ENCODE data around the gene TEX53. TPM values are rescaled to one million over a fixed set of nuclear protein-coding genes. Genes with fewer than 3 reads are reported as not detected.
A peak's percentile ranks its signal among the peaks of the same experiment; 100 is the strongest.

TEX53 gene
- polyA plus RNA-seq, 1 of the 3 experiments (the other 2 are of a cell fraction): not detected

DNA sequence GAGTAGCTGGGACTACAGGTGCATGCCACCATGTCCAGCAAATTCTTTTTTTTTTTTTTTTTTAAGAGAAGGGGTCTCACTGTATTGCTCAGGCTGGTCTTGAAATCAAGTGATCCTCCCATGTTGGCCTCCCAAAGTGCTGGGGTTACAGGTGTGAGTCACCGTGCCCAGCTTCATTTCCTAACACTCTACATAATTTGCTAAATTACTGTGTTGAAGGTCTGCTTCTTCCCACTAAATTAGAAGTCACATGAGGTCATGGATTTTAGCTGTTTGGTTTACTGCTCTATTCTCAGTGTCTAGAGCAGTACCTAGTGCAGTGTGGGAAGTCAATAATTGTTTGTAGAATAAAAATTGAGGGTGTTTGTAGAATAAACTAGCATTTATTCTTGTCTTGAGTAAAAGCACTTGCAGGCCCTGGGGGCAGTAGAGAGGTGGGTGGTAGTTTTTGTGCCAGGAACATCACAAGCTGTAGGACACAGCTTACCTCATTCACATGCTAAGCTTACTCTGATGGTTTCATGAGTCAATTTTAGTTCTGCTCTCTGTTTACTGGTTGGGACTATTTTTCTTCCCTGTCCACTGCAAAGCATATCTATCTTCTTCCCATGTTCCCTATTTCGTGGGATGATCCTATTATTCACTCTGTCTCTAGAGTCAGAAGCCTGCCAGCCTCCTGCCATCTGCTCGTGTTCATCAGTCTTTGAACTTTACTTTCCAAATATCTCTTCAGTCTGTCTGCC, 17.4 kb upstream of the TEX53 start:
- H3K27me3 ChIP-seq (ENCODE audit: insufficient read depth): no peaks in the 10 kb centered on the region
- no peak for TF ChIP-seq MEF2A (IDR thresholded peaks at IDR 0.05; ENCODE audit: borderline replicate concordance, low read depth)
- TF ChIP-seq, protein P1, sequence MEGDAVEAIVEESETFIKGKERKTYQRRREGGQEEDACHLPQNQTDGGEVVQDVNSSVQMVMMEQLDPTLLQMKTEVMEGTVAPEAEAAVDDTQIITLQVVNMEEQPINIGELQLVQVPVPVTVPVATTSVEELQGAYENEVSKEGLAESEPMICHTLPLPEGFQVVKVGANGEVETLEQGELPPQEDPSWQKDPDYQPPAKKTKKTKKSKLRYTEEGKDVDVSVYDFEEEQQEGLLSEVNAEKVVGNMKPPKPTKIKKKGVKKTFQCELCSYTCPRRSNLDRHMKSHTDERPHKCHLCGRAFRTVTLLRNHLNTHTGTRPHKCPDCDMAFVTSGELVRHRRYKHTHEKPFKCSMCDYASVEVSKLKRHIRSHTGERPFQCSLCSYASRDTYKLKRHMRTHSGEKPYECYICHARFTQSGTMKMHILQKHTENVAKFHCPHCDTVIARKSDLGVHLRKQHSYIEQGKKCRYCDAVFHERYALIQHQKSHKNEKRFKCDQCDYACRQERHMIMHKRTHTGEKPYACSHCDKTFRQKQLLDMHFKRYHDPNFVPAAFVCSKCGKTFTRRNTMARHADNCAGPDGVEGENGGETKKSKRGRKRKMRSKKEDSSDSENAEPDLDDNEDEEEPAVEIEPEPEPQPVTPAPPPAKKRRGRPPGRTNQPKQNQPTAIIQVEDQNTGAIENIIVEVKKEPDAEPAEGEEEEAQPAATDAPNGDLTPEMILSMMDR (IDR thresholded peaks at IDR 0.05): peak; percentile 14; the same call in 1 of the 2 replicates
- no peak overlapping the region for H2AFZ ChIP-seq (ENCODE audit: low read depth)
- 74% methylated on average over 3 of the region's 3 CpGs for WGBS (ENCODE audit: low lambda C conversion rate)
- no peak overlapping the region for H3K27ac ChIP-seq (ENCODE audit: low read depth in 2 of 2, low read length in 1 of 2)
- no peaks in the 10 kb centered on the region for H3K9me3 ChIP-seq
- H3K4me2 ChIP-seq: no peak overlapping the region
- no peak overlapping the region for H3K4me3 ChIP-seq (ENCODE audit: low read depth in 2 of 2, low read length in 1 of 2)
- ChIA-PET CTCF (interaction anchor here (0.7 to 2.2 kb wide), 5 partner anchors 14 to 339 kb away, joined by 3 to 10 read pairs (median 7); no protein-coding TSS in a partner anchor), POLR2A (no interaction called here)
- no peak overlapping the region for H3K9ac ChIP-seq
- H3K79me2 ChIP-seq (ENCODE audit: insufficient read depth): no peaks in the 10 kb centered on the region
- H3K4me1 ChIP-seq (ENCODE audit: control insufficient read depth in 1 of 2, insufficient read depth in 2 of 2, low read depth in 1 of 2, low read length in 1 of 2): peaks cover 0 to 15% of the 10 kb centered on the region in 2 experiments; a peak in 2 of 4 replicates
- H4K20me1 ChIP-seq (ENCODE audit: insufficient read depth): no peaks in the 10 kb centered on the region
- no peaks in the 10 kb centered on the region for H3K9me2 ChIP-seq
- no peak for DNase-seq
- peaks cover 24% of the 10 kb centered on the region for H3F3A ChIP-seq (replicated peaks; ENCODE audit: insufficient read depth)
- no peaks in the 10 kb centered on the region for H3K36me3 ChIP-seq (replicated peaks in 1 of 2; ENCODE audit: control insufficient read depth in 1 of 2, insufficient read depth in 2 of 2, low read length in 1 of 2)

DNA sequence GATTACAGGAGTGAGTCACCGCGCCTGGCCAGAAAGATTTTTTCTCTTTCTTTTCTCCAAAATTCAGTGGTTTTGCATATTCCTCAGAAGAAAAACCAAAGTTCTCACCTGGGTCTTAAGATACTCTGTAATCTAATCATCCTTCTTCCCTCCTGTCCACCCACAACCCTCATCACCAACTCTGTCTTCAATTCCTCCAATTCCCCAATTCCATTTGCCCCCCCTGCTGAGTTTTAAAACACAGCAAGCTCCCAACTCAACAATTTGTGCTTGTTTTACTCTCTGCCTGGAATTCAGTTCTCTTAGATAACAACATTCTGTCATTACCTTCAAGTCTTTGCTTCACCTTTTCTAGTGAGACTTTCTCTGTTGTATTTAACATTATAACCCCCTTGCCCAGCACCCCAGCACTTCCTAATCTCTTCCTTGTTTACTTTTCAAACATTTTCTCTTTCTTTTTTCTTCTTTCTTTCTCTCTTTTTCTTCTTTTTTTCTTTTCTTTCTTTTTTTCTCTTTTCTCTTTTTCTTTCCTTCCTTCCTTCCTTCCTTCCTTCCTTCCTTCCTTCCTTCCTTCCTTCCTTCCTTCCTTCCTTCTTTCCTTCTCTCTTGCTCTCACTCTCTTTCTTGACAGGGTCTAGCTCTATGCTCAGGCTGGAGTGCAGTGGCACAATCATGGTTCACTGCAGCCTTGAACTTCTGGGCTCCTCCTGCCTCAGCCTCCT, 16.6 kb upstream of the TEX53 start:
- Histone ChIP-seq H3K79me2 (ENCODE audit: insufficient read depth) (no peaks in the 10 kb centered on the region), H3K4me2 (no peak overlapping the region), H3K27me3 (ENCODE audit: insufficient read depth) (no peaks in the 10 kb centered on the region), H3K27ac (ENCODE audit: low read depth in 2 of 2, low read length in 1 of 2) (no peak overlapping the region), H3K9me3 (no peaks in the 10 kb centered on the region), H3K36me3 (replicated peaks in 1 of 2; ENCODE audit: control insufficient read depth in 1 of 2, insufficient read depth in 2 of 2, low read length in 1 of 2) (no peaks in the 10 kb centered on the region), H3K9ac (no peak overlapping the region), H3K9me2 (no peaks in the 10 kb centered on the region), H3F3A (replicated peaks; ENCODE audit: insufficient read depth) (peaks cover 22% of the 10 kb centered on the region), H4K20me1 (ENCODE audit: insufficient read depth) (no peaks in the 10 kb centered on the region), H2AFZ (ENCODE audit: low read depth) (no peak overlapping the region), H3K4me1 (ENCODE audit: control insufficient read depth in 1 of 2, insufficient read depth in 2 of 2, low read depth in 1 of 2, low read length in 1 of 2) (peaks cover 0 to 15% of the 10 kb centered on the region in 2 experiments; a peak in 2 of 4 replicates), H3K4me3 (ENCODE audit: low read depth in 2 of 2, low read length in 1 of 2) (no peak overlapping the region)
- ChIA-PET CTCF (interaction anchor here (0.6 to 2.2 kb wide), 5 partner anchors 8 to 340 kb away, joined by 3 to 10 read pairs (median 5); no protein-coding TSS in a partner anchor), POLR2A (no interaction called here)
- DNase-seq: no peak
- 72% methylated on average over 2 of the region's 2 CpGs for WGBS (ENCODE audit: low lambda C conversion rate)
- TF ChIP-seq SIN3A (IDR thresholded peaks at IDR 0.05; ENCODE audit: borderline replicate concordance, low read depth, low read length) (no peak), TCF12 (IDR thresholded peaks at IDR 0.05) (no peak), FOSL2 (IDR thresholded peaks at IDR 0.05; ENCODE audit: borderline replicate concordance, low read depth) (no peak)

DNA sequence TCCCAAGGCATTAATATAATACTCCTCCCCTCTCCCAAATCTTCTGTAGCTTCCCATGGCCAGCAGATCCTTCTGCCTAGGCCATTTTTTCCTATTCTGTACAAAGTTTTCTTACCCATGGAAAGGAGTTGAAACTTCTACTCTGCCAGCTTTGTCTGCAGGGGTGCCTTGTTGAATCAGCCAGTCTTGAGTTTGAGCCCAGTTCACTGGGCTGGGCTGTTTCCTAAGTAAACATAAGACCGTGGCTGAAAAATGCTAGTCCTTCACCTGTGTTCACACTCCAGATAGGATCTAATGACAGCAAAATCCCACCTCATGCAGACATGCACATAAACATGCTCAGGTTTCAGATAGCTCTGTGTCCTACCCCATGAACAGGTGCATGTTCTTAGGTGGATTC, 14.0 kb upstream of the TEX53 start:
- TF ChIP-seq FOXJ3 (CRISPR knock-in tag; IDR thresholded peaks at IDR 0.05) (no peak), RAD21 (IDR thresholded peaks at IDR 0.05; ENCODE audit: low read length) (no peak), EP300 (IDR thresholded peaks at IDR 0.05; ENCODE audit: borderline replicate concordance in 1 of 2, low read depth in 1 of 2, low read length in 1 of 2) (no peak)
- TF ChIP-seq, protein P2, sequence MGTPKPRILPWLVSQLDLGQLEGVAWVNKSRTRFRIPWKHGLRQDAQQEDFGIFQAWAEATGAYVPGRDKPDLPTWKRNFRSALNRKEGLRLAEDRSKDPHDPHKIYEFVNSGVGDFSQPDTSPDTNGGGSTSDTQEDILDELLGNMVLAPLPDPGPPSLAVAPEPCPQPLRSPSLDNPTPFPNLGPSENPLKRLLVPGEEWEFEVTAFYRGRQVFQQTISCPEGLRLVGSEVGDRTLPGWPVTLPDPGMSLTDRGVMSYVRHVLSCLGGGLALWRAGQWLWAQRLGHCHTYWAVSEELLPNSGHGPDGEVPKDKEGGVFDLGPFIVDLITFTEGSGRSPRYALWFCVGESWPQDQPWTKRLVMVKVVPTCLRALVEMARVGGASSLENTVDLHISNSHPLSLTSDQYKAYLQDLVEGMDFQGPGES (IDR thresholded peaks at IDR 0.05; ENCODE audit: low read depth, low read length): no peak
- Histone ChIP-seq H3K4me3 (ENCODE audit: low read depth in 2 of 2, low read length in 1 of 2) (no peak overlapping the region), H3K79me2 (ENCODE audit: insufficient read depth) (no peaks in the 10 kb centered on the region), H3K36me3 (replicated peaks in 1 of 2; ENCODE audit: control insufficient read depth in 1 of 2, insufficient read depth in 2 of 2, low read length in 1 of 2) (no peaks in the 10 kb centered on the region), H3K27me3 (ENCODE audit: insufficient read depth) (no peaks in the 10 kb centered on the region), H3K9ac (no peak overlapping the region), H3K9me2 (no peaks in the 10 kb centered on the region), H3K27ac (ENCODE audit: low read depth in 2 of 2, low read length in 1 of 2) (no peak overlapping the region), H3K4me2 (no peak overlapping the region), H2AFZ (ENCODE audit: low read depth) (no peak overlapping the region), H3K9me3 (no peaks in the 10 kb centered on the region), H3F3A (replicated peaks; ENCODE audit: insufficient read depth) (no peaks in the 10 kb centered on the region), H3K4me1 (ENCODE audit: control insufficient read depth in 1 of 2, insufficient read depth in 2 of 2, low read depth in 1 of 2, low read length in 1 of 2) (no peaks in the 10 kb centered on the region; a peak in 1 of 4 replicates), H4K20me1 (ENCODE audit: insufficient read depth) (no peaks in the 10 kb centered on the region)
- POLR2A ChIA-PET: no interaction called here
- no peak for DNase-seq
- 8% methylated on average over 1 of the region's 1 CpG for WGBS (ENCODE audit: low lambda C conversion rate)
- CTCF ChIA-PET: interaction anchor here (1.3 to 2.0 kb wide), 3 partner anchors 10 to 239 kb away, joined by 3 to 6 read pairs (median 6); no protein-coding TSS in a partner anchor
